Choroid plexus epithelial cell (primary cell): ENCODE data around the gene RAD9A.
"Not testable (repeated sequence)": the region's sequence is repeated elsewhere in the genome, so short reads cannot be mapped to it uniquely, and the experiment has no call there.

ENCODE experiments used
- DNase-seq: peaks from one replicate; pipeline ENCODE4 v3.0.0-alpha.2; 2010; ENCODE audit warnings: low read depth
- H3K4me3 ChIP-seq: 2 replicates; pipeline ENCODE4 v1.5.1; 2011; ENCODE audit warnings: low read depth, mild to moderate bottlenecking, control low read depth, low read length, moderate library complexity
- CTCF ChIP-seq: conservative IDR thresholded peaks from 2 replicates; pipeline ENCODE4 v1.5.1; 2011; ENCODE audit warnings: low read depth, mild to moderate bottlenecking, control low read depth, inconsistent platforms, low read length, moderate library complexity

Gene RAD9A

GRCh38 chr11:67420147-67420645, 28.4 kb downstream of the RAD9A start:
- H3K4me3 ChIP-seq, result peak overlapping the region; percentile 57
- DNase-seq, result no peak
- no peak for TF ChIP-seq CTCF

GRCh38 chr11:67420646-67421429, 29.1 kb downstream of the RAD9A start:
- TF ChIP-seq CTCF, result no peak
- DNase-seq, result peak; percentile 92
- H3K4me3 ChIP-seq, result peak overlapping the region; percentile 57

GRCh38 chr11:67421430-67422031, 29.7 kb downstream of the RAD9A start:
- TF ChIP-seq CTCF, result no peak
- no peak for DNase-seq
- peak overlapping the region; percentile 27 for H3K4me3 ChIP-seq

- no peak for TF ChIP-seq CTCF
- no peak overlapping the region for H3K4me3 ChIP-seq
- no peak for DNase-seq
Observed at GRCh38 chr11:67422891-67423290, 31.1 kb downstream of the RAD9A start.

- H3K4me3 ChIP-seq, result no peak overlapping the region
- no peak for TF ChIP-seq CTCF
- no peak for DNase-seq
Observed at GRCh38 chr11:67423466-67423865, 31.7 kb downstream of the RAD9A start.

GRCh38 chr11:67423891-67424613, 32.3 kb downstream of the RAD9A start:
- H3K4me3 ChIP-seq, result no peak overlapping the region
- TF ChIP-seq CTCF, result no peak
- DNase-seq, result no peak

- peak overlapping the region; percentile 95 for H3K4me3 ChIP-seq
- not testable (repeated sequence) for DNase-seq
Observed at GRCh38 chr11:67427364-67427859, 35.6 kb downstream of the RAD9A start.
